Measurements from ENCODE around the gene NRM.

Gene NRM

GRCh38 chr6:30686908-30687658 lies 3.7 kb downstream of the NRM start:
- Histone ChIP-seq H3K27me3 (ENCODE audit: low read length) (no peaks in the 10 kb centered on the region), H4K20me1 (ENCODE audit: low read depth, low read length) (no peaks in the 10 kb centered on the region), H3K9ac (ENCODE audit: low read length) (peak overlapping the region; percentile 82), H3K9me3 (ENCODE audit: insufficient read depth, low read length) (no peaks in the 10 kb centered on the region), H2AFZ (ENCODE audit: low read depth, low read length, severe bottlenecking) (peak overlapping the region; percentile 49), H3K79me2 (ENCODE audit: insufficient read depth, low read length) (peaks cover 51% of the 10 kb centered on the region), H3K4me3 (ENCODE audit: insufficient read depth, low read length, poor library complexity, severe bottlenecking) (peak overlapping the region; percentile 91), H3K36me3 (ENCODE audit: low read length) (no peaks in the 10 kb centered on the region), H3K4me2 (ENCODE audit: low read depth, low read length, poor library complexity, severe bottlenecking) (peak overlapping the region; percentile 92), H3K9me2 (replicated peaks; ENCODE audit: insufficient read depth, low read length) (no peaks in the 10 kb centered on the region), H3K27ac (ENCODE audit: low read depth, low read length) (peak overlapping the region; percentile 94), H3F3A (ENCODE audit: insufficient read depth) (peaks cover 63% of the 10 kb centered on the region)
- TF ChIP-seq CTCF (IDR thresholded peaks at IDR 0.05; ENCODE audit: insufficient read depth, low read length, poor library complexity, severe bottlenecking), result no peak
- TF ChIP-seq EZH2phosphoT487 (conservative IDR thresholded peaks at IDR 0.05; ENCODE audit: low read length), result no peak

DNA sequence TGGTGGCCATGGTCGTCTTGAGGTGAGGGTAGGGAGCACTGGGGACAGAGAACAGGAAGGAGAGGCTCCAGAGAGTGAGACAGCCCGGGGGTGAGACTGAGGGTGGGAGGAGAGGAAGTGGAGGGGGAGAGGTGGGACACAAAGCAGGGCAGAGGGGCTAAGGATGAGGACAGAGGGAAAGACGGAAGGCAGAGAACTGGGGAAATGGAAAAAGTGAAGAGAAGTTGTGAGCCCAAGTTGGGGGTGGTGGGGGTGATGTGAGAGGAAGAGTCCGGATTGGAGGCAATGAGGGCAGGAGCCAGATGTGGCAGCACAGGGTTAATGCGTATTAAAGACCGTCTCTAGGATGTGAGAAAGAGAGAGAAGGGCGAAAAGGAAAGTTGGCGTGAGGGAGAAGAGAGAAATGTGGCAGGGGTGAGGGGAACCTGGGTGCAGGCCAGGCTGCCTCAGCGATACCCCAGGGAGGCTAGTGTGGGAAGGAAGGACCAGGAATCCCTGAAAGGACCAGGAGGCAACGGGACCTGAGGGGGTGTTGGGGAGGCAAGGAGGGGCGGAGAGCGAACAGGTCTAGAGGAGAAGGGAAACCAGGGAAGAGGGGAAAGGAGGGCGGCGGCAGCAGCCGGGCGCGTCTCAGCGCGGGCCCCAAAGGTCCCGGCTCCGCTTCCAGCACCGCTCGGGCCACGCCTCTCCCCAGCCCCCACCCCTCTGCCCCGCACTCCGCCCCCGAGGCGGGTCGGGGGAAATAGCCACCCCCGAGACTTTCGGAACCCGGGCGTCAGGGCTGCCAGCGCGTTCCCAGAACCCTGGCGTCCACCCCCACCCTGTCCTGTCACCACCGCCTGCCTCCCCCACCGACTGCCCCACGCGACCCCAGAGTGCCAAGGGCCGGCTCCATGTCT lies 4.5 kb downstream of the NRM start, which contains the start of gene PPP1R18:
Gene PPP1R18, minus strand, starts transcription at position 637 of the 899 bp plus-strand sequence. Its CDS starts 627 bp downstream, at position 10.
- peak within 1 kb of the TSS; percentile 49 for H2AFZ ChIP-seq (ENCODE audit: low read depth, low read length, severe bottlenecking)
- H3F3A ChIP-seq (ENCODE audit: insufficient read depth), result peaks cover 67% of the 10 kb centered on the region
- no peaks in the 10 kb centered on the region for H3K36me3 ChIP-seq (ENCODE audit: low read length)

More for the DNA sequence above, 4.5 kb downstream of the NRM start, which contains the start of gene PPP1R18:
- Histone ChIP-seq H4K20me1 (ENCODE audit: low read depth, low read length) (no peaks in the 10 kb centered on the region), H3K9me2 (replicated peaks; ENCODE audit: insufficient read depth, low read length) (no peaks in the 10 kb centered on the region), H3K4me3 (ENCODE audit: insufficient read depth, low read length, poor library complexity, severe bottlenecking) (peak within 1 kb of the TSS; percentile 91), H3K79me2 (ENCODE audit: insufficient read depth, low read length) (peaks cover 59% of the 10 kb centered on the region), H3K9me3 (ENCODE audit: insufficient read depth, low read length) (no peaks in the 10 kb centered on the region), H3K27ac (ENCODE audit: low read depth, low read length) (peak within 1 kb of the TSS; percentile 94), H3K27me3 (ENCODE audit: low read length) (no peaks in the 10 kb centered on the region), H3K9ac (ENCODE audit: low read length) (peak within 1 kb of the TSS; percentile 82), H3K4me2 (ENCODE audit: low read depth, low read length, poor library complexity, severe bottlenecking) (peak within 1 kb of the TSS; percentile 92)
- TF ChIP-seq EZH2phosphoT487 (conservative IDR thresholded peaks at IDR 0.05; ENCODE audit: low read length) (no peak), CTCF (IDR thresholded peaks at IDR 0.05; ENCODE audit: insufficient read depth, low read length, poor library complexity, severe bottlenecking) (no peak)

All from SU-DHL-6 (cell line).